AG04450 (cell line): Measurements from ENCODE around the gene OR2B2. TPM values are rescaled to one million over a fixed set of nuclear protein-coding genes. Genes with fewer than 3 reads are reported as not detected.

ENCODE experiments used
- CTCF ChIA-PET: fragments of 300-600, 350-600 bp; formaldehyde crosslinking; extraction: SDS; loops from one replicate; lab custom pipeline; 2022; ENCODE audit warnings: antibody characterized with exemption, inconsistent platforms; lab: Charles Lee
- POLR2A ChIA-PET: fragments of 350-600 bp; formaldehyde crosslinking; extraction: SDS; loops from one replicate; lab custom pipeline; 2021; ENCODE audit warnings: antibody characterized with exemption, inconsistent platforms; lab: Yijun Ruan, JAX
- DNase-seq: peaks from one replicate; pipeline ENCODE4 v3.0.0-alpha.2; 2011; ENCODE audit warnings: low read depth, low spot score
- H3K27ac ChIP-seq: one replicate; pipeline ENCODE4 v1.5.1; 2012; ENCODE audit warnings: low read depth, low read length, control low read depth
- H3K27me3 ChIP-seq: one replicate; pipeline ENCODE4 v1.6.0; 2012; ENCODE audit warnings: low read length; ENCODE audit not compliant: control insufficient read depth, insufficient read depth
- H3K4me3 ChIP-seq: 2 replicates; pipeline ENCODE4 v1.5.1; 2011; ENCODE audit warnings: mild to moderate bottlenecking, low read depth, low read length, control low read depth
- H3K9me3 ChIP-seq: 2 replicates; pipeline ENCODE4 v1.5.1; 2012; ENCODE audit warnings: low read length; ENCODE audit not compliant: control insufficient read depth, insufficient read depth
- polyA plus RNA-seq: library from polyadenylated mRNA; depleted of rRNA; stranded (reverse); fragments of >200 nt; gene quantifications from 2 replicates; pipeline ENCODE4 v1.2.3, GENCODE V29; 2011
- TF ChIP-seq, protein P1 (sequence below): IDR thresholded peaks from 2 replicates; pipeline ENCODE4 v1.5.1; 2011; ENCODE audit warnings: low read depth, low read length, control low read depth, inconsistent platforms

OR2B2 gene
- polyA plus RNA-seq, 1 experiment: not detected

GRCh38 chr6:27864906-27865849, 47.0 kb downstream of the OR2B2 start:
- Histone ChIP-seq H3K27me3 (no peaks in the 10 kb centered on the region), H3K4me3 (peak overlapping the region; percentile 75), H3K27ac (peak overlapping the region; percentile 96), H3K9me3 (no peaks in the 10 kb centered on the region; the same call in 1 of the 2 replicates)
- TF ChIP-seq, protein P1, sequence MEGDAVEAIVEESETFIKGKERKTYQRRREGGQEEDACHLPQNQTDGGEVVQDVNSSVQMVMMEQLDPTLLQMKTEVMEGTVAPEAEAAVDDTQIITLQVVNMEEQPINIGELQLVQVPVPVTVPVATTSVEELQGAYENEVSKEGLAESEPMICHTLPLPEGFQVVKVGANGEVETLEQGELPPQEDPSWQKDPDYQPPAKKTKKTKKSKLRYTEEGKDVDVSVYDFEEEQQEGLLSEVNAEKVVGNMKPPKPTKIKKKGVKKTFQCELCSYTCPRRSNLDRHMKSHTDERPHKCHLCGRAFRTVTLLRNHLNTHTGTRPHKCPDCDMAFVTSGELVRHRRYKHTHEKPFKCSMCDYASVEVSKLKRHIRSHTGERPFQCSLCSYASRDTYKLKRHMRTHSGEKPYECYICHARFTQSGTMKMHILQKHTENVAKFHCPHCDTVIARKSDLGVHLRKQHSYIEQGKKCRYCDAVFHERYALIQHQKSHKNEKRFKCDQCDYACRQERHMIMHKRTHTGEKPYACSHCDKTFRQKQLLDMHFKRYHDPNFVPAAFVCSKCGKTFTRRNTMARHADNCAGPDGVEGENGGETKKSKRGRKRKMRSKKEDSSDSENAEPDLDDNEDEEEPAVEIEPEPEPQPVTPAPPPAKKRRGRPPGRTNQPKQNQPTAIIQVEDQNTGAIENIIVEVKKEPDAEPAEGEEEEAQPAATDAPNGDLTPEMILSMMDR: no peak
- POLR2A ChIA-PET: interaction anchor here (0.6 to 6.9 kb wide), 23 partner anchors 8 to 1839 kb away, joined by 3 to 289 read pairs (median 10); a partner anchor contains a TSS
- CTCF ChIA-PET: interaction anchor here (0.6 to 3.3 kb wide), 5 partner anchors 14 to 294 kb away, joined by 3 to 20 read pairs (median 5); a partner anchor contains a TSS
- DNase-seq: peak; percentile 94

- ChIA-PET CTCF (interaction anchor here (0.6 to 3.3 kb wide), 6 partner anchors 13 to 295 kb away, joined by 3 to 20 read pairs (median 5); a partner anchor contains a TSS), POLR2A (interaction anchor here (0.5 to 6.9 kb wide), 22 partner anchors 9 to 1838 kb away, joined by 3 to 289 read pairs (median 8); a partner anchor contains a TSS)
- Histone ChIP-seq H3K4me3 (peak overlapping the region; percentile 75), H3K27ac (peak overlapping the region; percentile 96), H3K27me3 (no peaks in the 10 kb centered on the region), H3K9me3 (no peaks in the 10 kb centered on the region; the same call in 1 of the 2 replicates)
- DNase-seq: no peak
- TF ChIP-seq, protein P1: no peak
Observed at GRCh38 chr6:27863962-27864905, 48.0 kb downstream of the OR2B2 start.

DNA sequence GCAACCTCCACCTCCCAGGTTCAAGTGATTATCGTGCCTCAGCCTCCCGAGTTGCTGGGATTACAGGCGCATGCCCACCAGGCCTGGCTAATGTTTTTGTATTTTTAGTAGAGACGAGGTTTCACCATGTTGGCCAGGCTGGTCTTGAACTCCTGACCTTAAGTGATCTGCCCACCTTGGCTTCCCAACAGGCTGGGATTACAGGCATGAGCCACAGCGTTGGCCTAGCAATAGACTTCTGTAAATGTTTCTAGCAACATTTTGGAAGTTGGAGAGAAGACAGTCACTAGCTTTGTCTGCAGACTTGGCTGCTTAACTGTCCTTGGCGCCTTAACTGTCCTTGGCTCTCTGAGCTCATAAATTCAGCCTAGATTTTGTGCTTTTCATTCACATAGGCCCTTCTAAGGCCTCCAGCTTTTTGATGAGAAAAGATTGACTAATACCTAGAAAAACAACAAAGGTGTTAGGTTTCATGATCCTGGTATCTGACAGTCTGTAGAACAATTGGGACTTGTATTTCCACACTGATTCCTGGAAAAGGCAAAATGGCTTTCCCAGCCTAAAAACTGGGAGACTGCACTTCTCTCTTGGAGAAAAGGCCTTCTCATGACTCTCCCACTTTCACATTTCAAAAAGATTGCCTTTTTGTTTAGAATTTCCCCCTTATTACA, 49.7 kb downstream of the OR2B2 start:
- no peaks in the 10 kb centered on the region for H3K27me3 ChIP-seq
- H3K4me3 ChIP-seq: 0 out of 2 replicates have a peak overlapping the region, but pooled peaks have one; percentile 2
- TF ChIP-seq, protein P1: no peak
- ChIA-PET CTCF (no interaction called here), POLR2A (interaction anchor here (1.6 to 6.9 kb wide), 2 partner anchors 26 to 32 kb away, joined by 4 to 289 read pairs; a partner anchor contains a TSS)
- peak overlapping the region; percentile 49 for H3K27ac ChIP-seq
- DNase-seq: no peak
- no peaks in the 10 kb centered on the region; the same call in 1 of the 2 replicates for H3K9me3 ChIP-seq

- H3K27me3 ChIP-seq: no peaks in the 10 kb centered on the region
- ChIA-PET POLR2A (interaction anchor here (6.9 kb wide), 1 partner anchor 25 kb away, joined by 289 read pairs; a partner anchor contains a TSS), CTCF (no interaction called here)
- H3K9me3 ChIP-seq: no peaks in the 10 kb centered on the region
- no peak overlapping the region for H3K27ac ChIP-seq
- TF ChIP-seq, protein P1: no peak
- H3K4me3 ChIP-seq: no peak overlapping the region
- no peak for DNase-seq
Observed at GRCh38 chr6:27861861-27862260, 50.3 kb downstream of the OR2B2 start.
